ENCODE data around the gene FAT1.
A peak's percentile ranks its signal among the peaks of the same experiment; 100 is the strongest.

FAT1 gene

GRCh38 chr4:186754976-186755375, 31.3 kb upstream of the FAT1 start:
- no peak for DNase-seq

- no peak for DNase-seq
Measured at GRCh38 chr4:186752325-186752724, 28.7 kb upstream of the FAT1 start.

GRCh38 chr4:186749611-186750281, 26.1 kb upstream of the FAT1 start:
- DNase-seq: no peak

GRCh38 chr4:186746581-186746980, 22.9 kb upstream of the FAT1 start:
- no peak for DNase-seq

GRCh38 chr4:186743261-186743660, 19.6 kb upstream of the FAT1 start:
- DNase-seq: no peak

DNA sequence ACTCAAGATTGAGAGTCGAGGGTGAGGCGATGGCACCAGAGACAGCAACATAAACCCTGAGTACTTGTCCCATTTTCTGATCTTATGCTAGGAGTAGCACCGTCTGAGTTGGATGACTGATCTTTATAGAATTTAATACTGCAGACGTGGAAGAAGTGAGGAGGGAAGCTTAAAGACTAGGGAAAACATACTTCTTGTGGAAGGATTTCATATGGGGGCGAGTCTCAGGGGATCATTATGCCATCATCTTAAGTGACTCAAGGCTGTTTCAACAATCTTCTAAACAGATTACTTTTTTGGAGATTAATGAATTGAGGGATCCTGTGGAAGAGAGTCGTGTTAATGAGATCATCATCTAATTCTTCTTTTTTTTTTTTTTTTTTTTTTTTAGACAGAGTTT, 17.2 kb upstream of the FAT1 start:
- no peak for DNase-seq

DNA sequence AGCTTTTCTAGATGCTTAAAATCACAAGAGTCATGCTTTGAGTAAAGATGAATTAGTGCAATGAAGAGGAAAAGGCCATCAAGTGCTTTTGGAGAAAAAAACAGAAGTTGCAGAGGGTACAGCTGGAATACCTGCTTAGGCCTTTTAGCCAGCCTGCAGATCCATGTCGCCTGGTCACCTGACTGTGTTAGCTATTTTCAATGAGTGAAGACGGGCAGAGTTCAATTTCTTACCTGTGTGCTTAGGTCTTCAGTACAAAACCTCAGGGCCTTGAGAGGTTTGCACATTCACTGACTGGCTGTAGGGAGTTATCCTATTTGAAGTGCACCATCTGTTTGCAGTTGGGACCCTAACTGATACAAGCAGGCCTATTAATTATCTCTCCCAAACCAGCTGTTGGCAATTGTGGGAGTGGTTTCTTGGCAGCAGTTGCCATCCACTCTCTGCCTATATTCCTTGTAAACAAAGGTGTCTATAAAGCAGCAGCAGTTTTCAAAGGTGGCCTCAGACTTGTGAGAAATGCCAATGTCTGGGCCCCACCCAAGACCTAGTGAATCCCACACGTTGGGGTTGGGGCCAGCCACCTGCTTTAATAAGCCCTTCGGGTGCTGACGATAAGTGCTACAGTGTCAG, 16.3 kb upstream of the FAT1 start:
- DNase-seq: no peak

DNA sequence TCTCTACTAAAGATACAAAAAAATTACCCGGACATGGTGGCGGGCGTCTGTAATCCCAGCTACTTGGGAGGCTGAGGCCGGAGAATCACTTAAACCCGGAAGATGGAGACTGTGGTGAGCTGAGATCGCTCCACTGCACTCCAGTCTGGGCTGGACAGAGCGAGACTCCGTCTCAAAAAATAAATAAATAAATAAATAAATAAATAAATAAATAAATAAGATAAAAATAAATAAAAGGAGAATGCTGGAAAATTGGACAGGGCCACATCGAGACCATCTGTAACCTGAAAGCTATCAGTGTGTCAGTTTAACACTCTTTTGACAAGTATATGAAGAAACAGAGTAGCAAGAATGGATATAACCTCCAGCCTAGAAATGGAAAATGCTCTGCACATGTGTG, 15.7 kb upstream of the FAT1 start:
- DNase-seq: no peak

- no peak for DNase-seq
Measured at GRCh38 chr4:186738421-186738820, 14.8 kb upstream of the FAT1 start.

GRCh38 chr4:186737427-186737826, 13.8 kb upstream of the FAT1 start:
- DNase-seq: no peak

GRCh38 chr4:186736466-186736865, 12.8 kb upstream of the FAT1 start:
- no peak for DNase-seq

- no peak for DNase-seq
Measured at GRCh38 chr4:186734251-186734650, 10.6 kb upstream of the FAT1 start.

- DNase-seq: no peak
Measured at GRCh38 chr4:186733778-186734177, 10.1 kb upstream of the FAT1 start.

- DNase-seq: no peak
Measured at GRCh38 chr4:186730621-186731020, 7.0 kb upstream of the FAT1 start.

DNA sequence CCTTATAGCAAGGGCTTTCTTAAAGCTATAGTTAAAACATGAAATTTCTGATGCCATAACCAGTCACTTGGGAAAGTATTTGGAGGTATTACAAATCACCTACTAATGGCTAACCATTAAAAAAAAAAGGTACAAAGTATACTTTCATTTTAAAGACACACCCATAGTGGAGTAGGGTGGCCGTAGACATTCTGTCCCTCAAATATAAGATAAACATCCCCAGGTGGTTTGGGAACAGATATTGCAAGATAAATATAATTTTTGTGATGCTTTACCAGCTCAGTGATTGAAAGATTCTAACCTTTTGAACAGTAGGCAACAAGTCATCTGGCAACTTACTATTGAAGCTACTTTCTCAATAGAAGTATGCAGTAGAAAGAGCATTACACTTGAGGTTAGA, 6.2 kb upstream of the FAT1 start:
- DNase-seq: no peak

- DNase-seq: no peak
Measured at GRCh38 chr4:186728631-186729271, 5.1 kb upstream of the FAT1 start.

DNA sequence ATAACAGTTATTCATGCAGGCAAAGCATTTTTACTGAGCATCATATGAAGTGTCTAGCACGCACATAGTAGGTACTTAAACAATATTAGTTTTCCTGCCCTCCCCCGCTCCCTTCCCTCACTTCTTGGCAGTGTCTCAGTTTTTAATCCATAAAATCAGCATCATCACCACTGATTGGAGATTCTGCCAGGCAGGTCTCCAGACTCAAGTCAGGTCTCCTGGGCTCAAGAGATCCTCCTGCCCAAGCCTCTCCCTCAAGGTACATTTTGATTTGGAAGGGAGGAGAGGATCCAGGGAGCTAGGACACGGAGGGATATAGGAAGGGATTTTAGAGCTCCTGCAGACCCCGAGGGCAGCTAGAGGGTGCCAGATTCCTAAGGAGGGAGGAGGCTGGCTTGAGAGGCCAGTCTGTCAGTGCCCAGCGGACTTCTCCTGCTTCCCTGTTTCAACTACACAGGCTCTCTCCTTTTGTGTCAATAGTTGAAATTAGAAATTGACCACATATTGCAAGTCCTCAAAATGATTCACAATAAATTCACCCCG, 4.4 kb upstream of the FAT1 start:
- no peak for DNase-seq

- DNase-seq: no peak
Measured at GRCh38 chr4:186727169-186727976, 3.7 kb upstream of the FAT1 start.

- DNase-seq: peak; percentile 30
Measured at GRCh38 chr4:186726426-186727168, 2.9 kb upstream of the FAT1 start.

GRCh38 chr4:186725469-186726425, 2.1 kb upstream of the FAT1 start:
- DNase-seq: peak; percentile 27

DNA sequence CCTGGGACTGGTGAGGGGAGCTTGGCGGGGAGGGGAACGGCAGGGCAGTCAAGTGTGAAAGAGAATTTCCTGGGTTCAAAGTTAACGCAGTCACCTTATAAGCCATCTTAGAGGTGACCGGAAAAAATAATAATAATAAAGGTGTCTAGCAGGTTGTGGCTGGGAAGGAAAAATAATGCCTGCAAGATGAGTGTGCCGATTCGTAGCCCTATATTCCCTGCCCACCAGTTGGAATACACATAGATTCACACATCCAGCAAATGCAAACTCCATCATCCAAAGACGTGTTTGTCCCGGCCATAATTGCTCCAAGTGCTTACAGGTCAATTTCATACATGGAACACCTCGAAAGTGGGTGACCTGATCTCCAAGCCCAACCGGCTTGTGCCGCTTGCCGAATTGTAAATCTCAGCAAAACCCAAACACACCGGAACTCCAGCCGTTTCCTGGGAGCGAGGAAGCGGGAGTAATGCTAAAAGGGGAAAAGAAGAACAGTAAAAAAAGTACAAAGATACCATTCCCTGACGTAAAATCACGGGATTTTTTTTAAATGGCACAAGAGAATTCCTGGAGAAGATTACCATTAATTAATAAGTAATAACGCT, 1.3 kb upstream of the FAT1 start:
- DNase-seq: no peak
